ENCODE data around the gene PTTG1. TPM values are rescaled to one million over a fixed set of nuclear protein-coding genes. Genes with fewer than 3 reads are reported as not detected.
A peak's percentile ranks its signal among the peaks of the same experiment; 100 is the strongest.

PTTG1 gene
- total and polyA plus RNA-seq, 2 donors (not counting 1 experiment from before 2014, with no cell fraction given): 8.1 to 15.4 TPM

DNA sequence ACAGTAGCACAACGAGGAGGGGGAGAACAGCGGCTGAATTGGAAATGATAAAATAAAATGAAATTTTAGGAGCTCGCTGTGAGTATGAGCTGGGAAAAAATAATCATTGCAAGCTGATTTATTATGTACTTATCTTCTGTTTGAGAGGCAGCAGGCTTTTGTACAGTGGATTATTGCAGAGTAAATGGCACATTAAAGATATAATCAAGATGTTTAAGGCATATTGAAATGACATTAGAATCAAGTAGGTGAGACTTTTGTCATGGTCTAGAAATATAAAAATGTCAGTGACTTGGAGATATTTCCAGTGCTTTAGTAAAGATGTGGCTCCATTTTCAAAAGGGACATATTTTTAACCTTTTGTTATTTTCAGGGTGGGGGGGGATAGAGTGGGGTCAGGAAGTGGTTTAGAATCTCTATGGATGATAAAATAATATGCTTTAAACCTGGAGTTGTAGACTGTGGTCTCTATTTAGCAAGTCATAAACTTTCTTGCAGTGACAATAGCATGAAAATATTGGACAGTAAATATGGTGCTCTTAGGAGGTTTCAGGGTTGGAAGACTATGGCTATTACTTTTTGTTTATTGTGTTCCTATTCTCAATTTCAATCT, 46.8 kb downstream of the PTTG1 start:
- 0% methylated on average over 3 of the region's 3 CpGs for WGBS (ENCODE audit: insufficient coverage)
- Mint-ChIP-seq H3K27me3 (no peaks in the 10 kb centered on the region), H3K27ac (peak overlapping the region; percentile 93), H3K9me3 (ENCODE audit: insufficient read depth) (no peaks in the 10 kb centered on the region), H3K4me3 (peak overlapping the region; percentile 93), H3K4me1 (peaks cover 62% of the 10 kb centered on the region)
- ChIA-PET CTCF (interaction anchor here (0.7 to 5.9 kb wide), 4 partner anchors 15 to 624 kb away, joined by 7 to 89 read pairs (median 9); no protein-coding TSS in a partner anchor), POLR2A (interaction anchor here (0.6 kb wide), 1 partner anchor 47 kb away, joined by 3 read pairs; the partner anchor contains the start of gene PTTG1)
- Histone ChIP-seq H3K4me3 (ENCODE audit: control extremely low read depth in 1 of 5, extremely low read depth in 1 of 5, insufficient read depth in 1 of 5, low read depth in 2 of 5, low read length in 4 of 5) (peak overlapping the region; percentile 24 to 58 (median 40)), H3K79me2 (ENCODE audit: control insufficient read depth, insufficient read depth, low read length) (peaks cover 16% of the 10 kb centered on the region), H3K27ac (ENCODE audit: low read length in 2 of 2) (peak overlapping the region in 1 of 2 donors; percentile 60), H3K36me3 (replicated peaks in 1 of 2; ENCODE audit: control extremely low read depth in 1 of 2, control insufficient read depth in 1 of 2, extremely low read depth in 1 of 2, insufficient read depth in 2 of 2, low read length in 1 of 2) (no peaks in the 10 kb centered on the region), H3K4me1 (ENCODE audit: control insufficient read depth in 2 of 2, insufficient read depth in 2 of 2, low read length in 2 of 2) (peaks cover 48 to 53% of the 10 kb centered on the region in 2 donors), H2AFZ (ENCODE audit: insufficient read depth, low read depth, low read length, poor library complexity, severe bottlenecking) (peak overlapping the region; percentile 53), H3K9me3 (ENCODE audit: control extremely low read depth in 1 of 3, control insufficient read depth in 2 of 3, insufficient read depth in 1 of 3, low read length in 2 of 3) (no peaks in the 10 kb centered on the region), H3K4me2 (replicated peaks; ENCODE audit: low read depth, low read length, poor library complexity, severe bottlenecking) (peak overlapping the region; percentile 78), H4K20me1 (ENCODE audit: control insufficient read depth, insufficient read depth, low read length, poor library complexity, severe bottlenecking) (no peaks in the 10 kb centered on the region), H3K9ac (ENCODE audit: low read length) (peak overlapping the region; percentile 62), H3K27me3 (replicated peaks in 1 of 4; ENCODE audit: control extremely low read depth in 1 of 4, control insufficient read depth in 3 of 4, insufficient read depth in 4 of 4, low read length in 3 of 4) (peaks cover 0 to 30% (median 0%) of the 10 kb centered on the region in 4 experiments)
- DNase-seq (no peak), ATAC-seq (ENCODE audit: low read depth) (no peak)
- no peak for TF ChIP-seq EZH2 (IDR thresholded peaks at IDR 0.05; ENCODE audit: borderline replicate concordance, insufficient read depth, low read depth, low read length, poor library complexity, severe bottlenecking)
- intact Hi-C loops (cut with micrococcal nuclease): loop anchor here (1.0 kb wide), 2 partner anchors 30 to 49 kb away; partner anchors contain the start of gene SLU7

DNA sequence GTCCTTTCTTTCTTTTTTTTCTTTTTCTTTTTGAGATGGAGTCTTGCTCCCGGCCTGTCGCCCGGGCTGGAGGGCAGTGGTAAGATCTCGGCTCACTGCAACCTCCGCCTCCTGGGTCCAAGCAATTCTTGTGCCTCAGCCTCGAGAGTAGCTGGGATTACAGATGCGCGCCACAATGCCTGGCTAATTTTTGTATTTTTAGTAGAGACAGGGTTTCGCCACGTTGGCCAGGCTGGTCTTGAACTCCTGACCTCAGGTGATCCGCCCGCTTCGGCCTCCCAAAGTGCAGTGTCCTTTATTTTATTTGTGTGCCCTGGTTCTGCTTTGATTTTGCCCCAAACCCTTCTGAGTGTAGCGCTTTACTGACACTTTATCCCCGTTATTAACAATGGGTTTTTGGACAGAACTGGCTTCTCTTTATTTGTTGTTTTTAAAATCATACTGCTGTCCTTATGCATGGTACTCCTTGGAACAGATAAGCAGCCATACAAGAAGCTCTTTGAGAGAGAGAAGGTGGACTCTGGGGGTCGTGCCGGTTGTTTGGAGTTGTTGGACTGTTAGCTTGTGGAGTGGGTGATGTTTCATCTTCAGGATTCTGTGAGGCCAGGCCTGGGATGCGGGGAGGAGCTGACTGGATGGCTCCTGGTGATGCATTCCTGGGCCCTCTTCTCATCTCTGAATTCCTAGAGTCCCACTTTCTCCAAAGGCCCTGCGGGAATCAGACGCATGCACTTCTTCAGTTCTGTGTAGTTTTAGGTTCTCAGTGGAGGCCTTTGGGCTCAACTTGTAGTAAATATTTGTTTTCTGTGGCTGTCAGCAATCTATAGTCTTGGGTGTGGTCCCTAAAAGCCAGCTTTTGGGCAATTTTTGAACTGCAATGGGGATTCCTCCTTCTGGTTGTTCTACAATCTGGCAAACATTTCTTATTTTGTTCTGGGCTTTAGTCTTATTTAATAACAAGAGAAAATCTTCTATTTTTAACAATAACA, 47.8 kb downstream of the PTTG1 start:
- Histone ChIP-seq H3K36me3 (replicated peaks in 1 of 2; ENCODE audit: control extremely low read depth in 1 of 2, control insufficient read depth in 1 of 2, extremely low read depth in 1 of 2, insufficient read depth in 2 of 2, low read length in 1 of 2) (no peaks in the 10 kb centered on the region), H2AFZ (ENCODE audit: insufficient read depth, low read depth, low read length, poor library complexity, severe bottlenecking) (peak overlapping the region; percentile 39), H3K9me3 (ENCODE audit: control extremely low read depth in 1 of 3, control insufficient read depth in 2 of 3, insufficient read depth in 1 of 3, low read length in 2 of 3) (no peaks in the 10 kb centered on the region), H3K4me1 (ENCODE audit: control insufficient read depth in 2 of 2, insufficient read depth in 2 of 2, low read length in 2 of 2) (peaks cover 48 to 53% of the 10 kb centered on the region in 2 donors), H3K9ac (ENCODE audit: low read length) (peak overlapping the region; percentile 34), H3K4me2 (replicated peaks; ENCODE audit: low read depth, low read length, poor library complexity, severe bottlenecking) (peak overlapping the region; percentile 78), H4K20me1 (ENCODE audit: control insufficient read depth, insufficient read depth, low read length, poor library complexity, severe bottlenecking) (no peaks in the 10 kb centered on the region), H3K4me3 (ENCODE audit: control extremely low read depth in 1 of 5, extremely low read depth in 1 of 5, insufficient read depth in 1 of 5, low read depth in 2 of 5, low read length in 4 of 5) (peak overlapping the region in 3 of 5 experiments; percentile 25 to 38 (median 37)), H3K27ac (ENCODE audit: low read length in 2 of 2) (no peak overlapping the region), H3K79me2 (ENCODE audit: control insufficient read depth, insufficient read depth, low read length) (peaks cover 16% of the 10 kb centered on the region), H3K27me3 (replicated peaks in 1 of 4; ENCODE audit: control extremely low read depth in 1 of 4, control insufficient read depth in 3 of 4, insufficient read depth in 4 of 4, low read length in 3 of 4) (peaks cover 0 to 26% (median 0%) of the 10 kb centered on the region in 4 experiments)
- no peaks in the 10 kb centered on the region for H3K9me3 Mint-ChIP-seq (ENCODE audit: insufficient read depth)
- TF ChIP-seq, protein P1, sequence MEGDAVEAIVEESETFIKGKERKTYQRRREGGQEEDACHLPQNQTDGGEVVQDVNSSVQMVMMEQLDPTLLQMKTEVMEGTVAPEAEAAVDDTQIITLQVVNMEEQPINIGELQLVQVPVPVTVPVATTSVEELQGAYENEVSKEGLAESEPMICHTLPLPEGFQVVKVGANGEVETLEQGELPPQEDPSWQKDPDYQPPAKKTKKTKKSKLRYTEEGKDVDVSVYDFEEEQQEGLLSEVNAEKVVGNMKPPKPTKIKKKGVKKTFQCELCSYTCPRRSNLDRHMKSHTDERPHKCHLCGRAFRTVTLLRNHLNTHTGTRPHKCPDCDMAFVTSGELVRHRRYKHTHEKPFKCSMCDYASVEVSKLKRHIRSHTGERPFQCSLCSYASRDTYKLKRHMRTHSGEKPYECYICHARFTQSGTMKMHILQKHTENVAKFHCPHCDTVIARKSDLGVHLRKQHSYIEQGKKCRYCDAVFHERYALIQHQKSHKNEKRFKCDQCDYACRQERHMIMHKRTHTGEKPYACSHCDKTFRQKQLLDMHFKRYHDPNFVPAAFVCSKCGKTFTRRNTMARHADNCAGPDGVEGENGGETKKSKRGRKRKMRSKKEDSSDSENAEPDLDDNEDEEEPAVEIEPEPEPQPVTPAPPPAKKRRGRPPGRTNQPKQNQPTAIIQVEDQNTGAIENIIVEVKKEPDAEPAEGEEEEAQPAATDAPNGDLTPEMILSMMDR (IDR thresholded peaks at IDR 0.05): no peak
- no peak for TF ChIP-seq EZH2 (IDR thresholded peaks at IDR 0.05; ENCODE audit: borderline replicate concordance, insufficient read depth, low read depth, low read length, poor library complexity, severe bottlenecking)
- ChIA-PET CTCF (interaction anchor here (0.6 to 3.2 kb wide), 2 partner anchors 8 to 31 kb away, joined by 3 to 26 read pairs; no protein-coding TSS in a partner anchor), POLR2A (no interaction called here)
- H3K27ac Mint-ChIP-seq: peak overlapping the region; percentile 77
- H3K4me3 Mint-ChIP-seq: peak overlapping the region; percentile 93
- peaks cover 61% of the 10 kb centered on the region for H3K4me1 Mint-ChIP-seq
- WGBS (ENCODE audit: insufficient coverage): 7% methylated on average over 15 of the region's 20 CpGs
- ATAC-seq (ENCODE audit: low read depth) (no peak), DNase-seq (peak; percentile 22)
- intact Hi-C loops (cut with micrococcal nuclease): no loop called here
- H3K27me3 Mint-ChIP-seq: no peaks in the 10 kb centered on the region

All from B cell (primary cell).